ENCODE data around the gene RNF213.
"Not testable (repeated sequence)": the region's sequence is repeated elsewhere in the genome, so short reads cannot be mapped to it uniquely, and the experiment has no call there.

RNF213 gene

DNA sequence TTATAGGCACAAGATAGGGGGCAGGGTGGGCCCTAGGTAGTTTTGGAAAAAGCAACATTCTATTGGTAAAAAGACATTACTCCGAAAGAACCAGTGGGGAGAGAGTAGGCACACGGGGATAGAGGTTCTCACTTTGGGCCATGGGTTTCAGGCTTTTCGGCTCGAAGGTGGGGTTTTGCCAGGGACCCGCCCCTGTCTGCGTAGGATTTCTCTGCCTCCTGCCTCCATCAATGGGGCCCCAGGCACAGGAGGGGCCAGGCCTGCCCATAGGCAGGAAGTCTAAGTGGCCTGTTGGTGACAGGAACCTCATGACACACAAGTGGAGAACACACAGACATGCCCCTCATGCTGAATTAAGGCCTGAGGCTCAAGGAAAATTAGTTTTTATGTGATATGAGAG, 57.5 kb downstream of the RNF213 start:
- no peak for DNase-seq (ENCODE audit: low read depth)

DNA sequence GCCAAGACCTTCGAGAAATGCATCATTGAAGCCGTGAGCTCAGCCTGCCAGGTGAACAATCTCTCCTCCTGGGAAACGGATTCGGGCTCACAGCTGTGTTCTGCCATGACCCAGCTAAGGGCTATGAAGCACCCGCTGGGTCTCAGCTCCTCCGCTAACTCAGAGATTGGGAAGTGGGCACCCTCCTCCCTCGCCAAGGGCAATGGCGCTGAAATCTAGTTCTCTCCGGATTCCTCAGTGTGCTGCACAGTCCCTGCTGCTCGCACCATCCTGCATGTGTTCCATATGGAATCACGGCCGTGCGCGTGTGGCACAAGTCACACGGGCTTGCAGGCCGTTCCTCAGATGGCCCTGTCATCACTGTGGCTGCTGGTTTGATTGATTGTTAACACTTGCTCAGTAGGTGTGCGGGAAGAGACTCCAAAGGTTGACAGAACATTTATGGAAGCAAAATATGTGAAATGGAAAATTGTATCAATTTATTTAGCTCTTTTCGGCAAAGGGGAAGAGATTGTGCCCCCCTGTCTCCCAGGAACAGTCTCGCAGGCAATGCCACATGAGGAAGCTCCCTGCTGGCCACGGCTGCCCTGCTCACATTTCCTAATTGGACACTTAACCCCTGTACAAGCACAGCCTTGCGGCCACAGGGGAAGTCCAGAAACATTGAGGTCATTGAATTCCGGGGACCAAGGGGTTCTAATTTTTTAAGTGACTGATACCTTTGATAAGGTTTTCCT, 58.8 kb downstream of the RNF213 start:
- no peak for DNase-seq (ENCODE audit: low read depth)

DNA sequence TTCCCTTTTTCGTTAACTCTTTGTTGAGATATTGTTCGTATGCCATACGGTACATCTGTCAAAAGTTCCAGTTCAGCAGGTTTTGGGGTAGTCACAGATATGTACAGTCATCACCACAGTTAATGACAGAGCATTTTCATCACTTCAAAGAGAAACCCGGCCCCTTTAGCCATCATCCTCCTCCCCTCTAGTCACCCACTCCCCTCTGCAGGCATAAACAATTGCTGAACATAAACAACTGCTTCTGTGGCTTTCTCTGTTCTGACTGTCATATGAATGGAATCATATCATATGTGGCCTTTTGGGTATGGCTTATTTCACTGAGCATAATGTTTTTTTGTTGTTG, 59.3 kb downstream of the RNF213 start:
- no peak for DNase-seq (ENCODE audit: low read depth)

DNA sequence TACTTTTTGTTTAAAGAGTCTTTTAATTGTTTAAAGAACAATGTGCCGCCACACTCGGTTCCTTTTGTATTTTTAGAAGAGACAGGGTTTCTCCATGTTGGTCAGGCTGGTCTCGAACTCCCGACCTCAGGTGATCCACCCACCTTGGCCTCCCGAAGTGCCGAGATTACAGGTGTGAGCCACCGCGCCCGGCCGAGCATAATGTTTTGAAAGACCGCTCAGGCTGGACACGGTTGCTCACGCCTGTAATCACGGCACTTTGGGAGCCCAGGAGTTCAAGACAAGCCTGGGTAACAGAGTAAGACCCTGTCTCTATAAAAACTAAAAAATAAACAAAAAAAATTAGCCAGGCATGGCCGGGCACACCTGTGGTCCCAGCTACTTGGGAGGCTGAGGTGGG, 59.8 kb downstream of the RNF213 start:
- no peak for DNase-seq (ENCODE audit: low read depth)

DNA sequence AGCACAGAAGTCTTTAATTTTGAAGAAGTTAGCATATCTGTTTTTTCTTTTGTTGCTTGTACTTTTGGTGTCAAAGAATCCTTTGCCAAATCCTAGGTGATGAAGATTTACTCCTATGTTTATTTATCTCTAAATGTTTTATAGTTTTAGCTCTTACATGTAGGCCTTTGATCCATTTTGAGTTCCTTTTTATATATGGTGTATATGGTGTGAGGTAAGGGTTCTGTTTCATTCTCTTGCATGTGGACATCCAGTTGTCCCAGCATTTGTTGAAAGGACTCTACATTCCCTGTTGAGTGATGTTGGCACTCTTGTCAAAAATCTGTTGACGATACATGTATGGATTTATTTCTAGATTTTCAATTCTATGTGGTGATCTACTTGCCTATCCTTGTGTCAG, 62.2 kb downstream of the RNF213 start:
- DNase-seq (ENCODE audit: low read depth): no peak

DNA sequence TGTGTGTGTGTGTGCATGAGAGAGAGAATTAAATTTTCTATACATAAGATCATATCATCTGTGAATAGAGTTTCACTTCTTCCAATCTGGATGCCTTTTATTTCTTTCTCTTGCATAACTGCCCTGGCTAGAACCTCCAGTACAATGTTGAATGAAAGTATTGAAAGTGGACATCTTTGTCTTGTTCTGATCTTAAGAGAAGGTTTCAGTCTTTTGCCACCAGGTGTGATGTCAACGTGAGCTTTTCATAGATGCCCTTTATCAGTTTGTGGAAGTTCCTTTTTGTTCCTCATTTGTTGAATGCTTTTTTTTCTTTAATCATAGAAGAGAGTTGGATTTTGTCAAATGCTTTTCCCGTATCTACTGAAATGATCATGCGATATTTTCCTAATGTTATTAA, 63.3 kb downstream of the RNF213 start:
- no peak for DNase-seq (ENCODE audit: low read depth)

DNA sequence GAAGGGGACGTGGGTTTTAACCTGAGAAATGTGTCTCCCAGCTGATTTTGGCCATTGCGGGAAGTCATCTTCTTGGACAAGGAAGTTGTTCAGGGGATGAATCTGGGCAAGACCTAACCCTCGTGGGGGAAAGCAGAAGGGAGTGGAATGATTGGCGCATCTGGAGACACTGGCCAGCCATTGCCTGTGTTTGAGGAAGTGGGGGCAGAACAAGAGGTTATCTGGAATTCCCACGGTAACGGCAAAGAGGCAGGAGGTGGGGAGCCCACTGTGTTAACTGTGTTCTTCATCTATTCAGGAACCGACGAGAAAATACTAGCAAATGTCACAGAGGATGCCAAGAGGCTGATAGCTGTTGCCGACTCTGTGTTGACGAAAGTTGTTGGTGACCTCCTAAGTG, 66.9 kb downstream of the RNF213 start:
- no peak for DNase-seq (ENCODE audit: low read depth)

DNA sequence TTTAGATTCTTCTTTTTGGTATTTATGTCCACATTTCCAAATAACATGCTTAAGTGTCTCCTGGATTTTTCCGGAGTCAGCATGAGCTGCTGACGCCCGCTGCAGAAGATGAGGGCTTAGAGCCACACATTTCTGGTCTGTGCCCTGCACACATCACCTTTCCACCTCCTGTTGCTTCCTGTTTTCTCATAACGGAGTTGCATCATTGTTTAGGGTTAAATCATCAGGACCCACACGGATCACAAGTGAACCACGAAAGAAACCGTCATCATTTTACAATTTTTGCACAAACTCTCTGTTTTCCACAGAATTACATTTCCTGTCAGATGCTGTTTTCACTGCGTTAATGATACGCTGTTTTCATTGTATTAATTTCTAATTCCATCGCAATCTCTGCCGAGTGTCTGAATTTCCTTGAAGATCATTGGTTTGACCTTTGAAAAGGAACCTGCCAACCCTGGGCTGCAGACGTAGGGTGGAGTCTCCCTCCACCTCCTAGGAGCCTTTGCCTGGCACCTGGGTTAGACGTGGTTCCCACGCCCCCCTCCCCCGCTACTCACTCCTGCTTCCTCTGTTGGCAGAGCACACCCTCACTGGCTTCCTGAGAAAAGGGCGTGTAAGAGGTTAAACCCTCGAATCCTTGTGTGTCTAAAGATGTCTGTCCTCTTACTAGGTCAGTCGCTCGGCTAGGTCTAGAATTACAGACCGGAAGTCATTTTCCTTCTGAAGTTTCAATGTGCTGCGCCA, 68.2 kb downstream of the RNF213 start:
- DNase-seq (ENCODE audit: low read depth): no peak

DNA sequence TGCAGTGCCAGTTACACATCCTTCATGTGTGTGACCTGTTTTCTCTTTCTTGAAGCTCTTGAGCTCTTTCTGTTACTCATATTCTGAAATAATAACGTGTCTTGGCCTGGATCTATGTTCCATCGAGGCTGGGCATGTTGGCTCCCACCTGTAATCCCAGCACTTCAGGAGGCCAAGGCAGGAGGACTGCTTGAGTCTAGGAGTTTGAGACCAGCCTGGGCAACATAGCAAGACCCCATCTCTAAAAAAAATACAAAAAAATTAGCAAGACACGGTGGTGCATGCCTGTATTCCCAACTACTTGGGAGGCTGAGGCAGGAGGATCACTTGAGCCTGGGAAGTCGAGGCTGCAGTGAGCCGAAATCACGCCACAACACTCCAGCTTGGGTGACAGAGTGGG, 68.8 kb downstream of the RNF213 start:
- not testable (repeated sequence) for DNase-seq (ENCODE audit: low read depth)

DNA sequence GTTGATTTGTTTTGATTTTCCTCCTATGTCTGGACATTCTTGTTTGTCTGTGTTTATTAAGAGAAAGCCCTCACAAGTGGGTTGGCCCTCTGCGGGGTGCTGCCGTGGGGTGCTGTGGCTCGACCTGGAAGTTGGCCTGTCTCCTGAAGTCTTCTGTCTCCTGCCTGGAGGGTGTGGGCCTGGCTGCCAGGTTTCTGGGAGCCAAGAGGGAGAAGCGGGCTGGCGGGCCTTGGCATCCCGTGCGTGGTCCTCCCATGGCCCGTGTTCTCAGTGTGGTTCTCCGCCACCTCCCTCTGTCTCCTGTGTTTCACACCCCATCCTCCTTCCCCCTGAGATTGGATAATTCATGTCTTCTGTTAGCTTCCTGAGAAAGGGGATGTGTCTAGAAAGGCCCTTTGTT, 69.6 kb downstream of the RNF213 start:
- no peak for DNase-seq (ENCODE audit: low read depth)

DNA sequence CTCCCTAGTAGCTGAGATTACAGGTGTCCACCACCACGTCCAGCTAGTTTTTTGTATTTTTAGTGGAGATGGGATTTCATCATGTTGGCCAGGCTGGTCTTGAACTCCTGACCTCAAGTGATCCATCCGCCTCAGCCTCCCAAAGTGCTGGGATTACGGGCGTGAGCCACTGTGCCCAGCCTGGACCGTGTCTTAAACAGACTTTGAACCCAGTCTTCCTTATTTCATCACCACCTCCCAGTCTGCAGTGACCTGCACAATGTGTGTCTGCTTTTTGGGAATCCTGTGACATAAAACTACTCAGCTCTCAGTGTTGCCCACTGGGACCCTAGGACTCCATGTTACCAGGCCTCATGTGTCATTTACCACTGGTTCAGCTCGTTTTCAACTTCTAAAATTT, 70.3 kb downstream of the RNF213 start:
- DNase-seq (ENCODE audit: low read depth): not testable (repeated sequence)

DNA sequence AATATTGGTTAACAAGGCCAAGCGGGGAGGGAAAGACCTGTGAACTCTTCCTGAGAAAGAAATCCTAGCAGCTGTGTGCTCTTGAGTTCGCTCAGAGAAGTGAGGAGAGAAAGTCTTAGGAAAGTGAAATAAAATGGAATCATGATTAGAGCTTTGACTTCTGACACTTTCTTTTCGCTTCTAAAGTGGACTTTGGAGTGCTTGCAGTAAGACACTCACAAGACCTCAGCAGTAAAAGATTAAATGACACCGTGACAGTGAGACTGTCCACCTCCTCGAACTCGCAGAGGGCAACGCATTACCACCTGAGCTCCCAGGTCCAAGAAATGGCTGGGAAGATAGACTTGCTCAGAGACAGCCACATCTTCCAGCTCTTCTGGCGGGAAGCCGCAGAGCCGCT, 71.2 kb downstream of the RNF213 start:
- DNase-seq (ENCODE audit: low read depth): no peak

DNA sequence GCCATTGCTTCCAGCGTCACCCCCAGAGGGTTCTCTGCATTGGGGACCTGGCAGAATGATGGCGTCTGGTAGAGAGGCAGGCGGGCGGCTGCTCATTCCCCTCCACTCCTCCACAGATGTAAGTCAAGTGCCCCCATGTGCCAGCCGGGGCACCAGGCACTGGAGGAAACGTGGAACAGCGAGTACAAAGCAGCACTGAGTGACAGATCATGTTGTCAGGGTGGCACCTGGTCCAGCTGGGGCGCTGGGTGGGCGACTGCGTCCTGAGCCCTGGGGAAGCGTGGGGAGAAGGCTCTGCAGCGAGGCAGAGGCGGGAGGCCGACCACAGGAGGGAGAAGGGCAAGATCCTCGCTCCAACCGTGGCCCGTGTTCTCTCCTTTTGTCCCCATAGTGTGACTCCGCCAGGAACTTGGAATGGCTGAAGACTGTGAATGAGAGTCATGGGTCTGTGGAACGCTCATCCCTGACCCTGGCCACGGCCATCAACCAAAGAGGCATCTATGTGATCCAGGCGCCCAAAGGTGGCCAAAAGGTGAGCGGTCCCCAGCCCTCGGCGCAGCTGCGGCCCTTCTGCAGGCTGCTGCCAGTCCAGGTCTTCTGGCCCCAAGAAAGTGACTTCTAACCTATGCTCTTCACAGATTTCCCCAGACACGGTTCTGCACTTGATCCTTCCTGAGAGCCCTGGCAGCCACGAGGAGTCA, 76.7 kb downstream of the RNF213 start:
- no peak for DNase-seq (ENCODE audit: low read depth)

DNA sequence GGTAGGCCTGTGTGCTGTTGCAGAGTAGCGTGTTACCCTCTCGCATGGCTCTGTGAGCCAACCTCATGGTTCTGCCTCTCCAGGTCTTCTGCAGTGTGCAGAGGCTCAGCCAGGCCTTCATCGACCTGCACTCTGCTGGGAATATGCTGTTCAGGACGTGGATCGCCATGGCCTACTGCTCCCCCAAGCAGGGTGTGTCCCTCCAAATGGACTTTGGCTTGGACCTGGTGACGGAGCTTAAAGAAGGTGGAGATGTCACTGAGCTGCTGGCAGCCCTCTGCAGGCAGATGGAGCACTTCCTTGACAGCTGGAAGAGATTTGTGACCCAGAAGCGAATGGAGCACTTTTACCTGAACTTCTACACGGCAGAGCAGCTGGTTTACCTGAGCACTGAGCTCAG, 78.5 kb downstream of the RNF213 start:
- no peak for DNase-seq (ENCODE audit: low read depth)

DNA sequence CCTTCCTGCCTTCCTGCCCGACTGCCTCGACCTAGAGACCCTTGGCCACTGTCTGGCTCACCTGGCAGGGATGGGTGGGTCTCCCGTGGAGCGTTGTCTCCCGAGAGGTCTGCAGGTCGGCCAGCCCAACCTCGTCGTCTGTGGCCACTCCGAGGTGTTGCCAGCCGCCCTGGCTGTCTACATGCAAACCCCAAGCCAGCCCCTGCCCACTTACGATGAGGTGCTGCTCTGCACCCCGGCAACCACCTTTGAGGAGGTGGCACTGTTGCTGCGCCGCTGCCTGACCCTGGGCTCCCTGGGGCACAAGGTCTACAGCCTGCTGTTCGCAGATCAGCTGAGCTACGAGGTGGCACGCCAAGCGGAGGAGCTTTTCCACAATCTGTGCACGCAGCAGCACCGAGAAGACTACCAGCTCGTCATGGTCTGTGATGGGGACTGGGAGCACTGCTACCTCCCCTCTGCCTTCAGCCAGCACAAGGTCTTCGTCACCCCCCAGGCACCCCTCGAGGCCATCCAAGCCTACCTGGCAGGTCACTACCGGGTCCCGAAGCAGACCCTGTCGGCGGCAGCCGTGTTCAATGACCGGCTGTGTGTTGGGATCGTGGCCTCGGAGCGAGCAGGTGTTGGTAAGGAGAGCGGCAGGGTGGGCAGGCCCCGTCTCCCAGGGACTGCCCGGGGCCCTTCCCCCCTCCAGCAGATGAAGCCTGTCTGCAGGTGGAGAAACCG, 79.2 kb downstream of the RNF213 start:
- no peak for DNase-seq (ENCODE audit: low read depth)

DNA sequence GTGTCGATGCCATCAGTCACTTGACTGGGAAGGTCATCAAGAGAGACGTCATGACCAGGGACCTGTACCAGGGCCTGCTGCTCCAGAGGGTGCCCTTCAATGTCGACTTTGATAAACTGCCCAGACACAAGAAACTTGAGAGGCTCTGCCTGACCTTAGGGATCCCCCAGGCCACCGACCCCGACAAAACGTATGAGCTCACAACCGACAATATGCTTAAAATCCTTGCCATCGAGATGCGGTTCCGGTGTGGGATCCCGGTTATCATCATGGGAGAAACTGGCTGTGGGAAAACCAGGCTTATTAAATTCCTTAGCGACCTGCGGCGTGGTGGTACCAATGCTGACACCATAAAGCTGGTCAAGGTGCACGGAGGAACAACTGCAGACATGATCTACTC, 84.7 kb downstream of the RNF213 start:
- DNase-seq (ENCODE audit: low read depth): no peak

DNA sequence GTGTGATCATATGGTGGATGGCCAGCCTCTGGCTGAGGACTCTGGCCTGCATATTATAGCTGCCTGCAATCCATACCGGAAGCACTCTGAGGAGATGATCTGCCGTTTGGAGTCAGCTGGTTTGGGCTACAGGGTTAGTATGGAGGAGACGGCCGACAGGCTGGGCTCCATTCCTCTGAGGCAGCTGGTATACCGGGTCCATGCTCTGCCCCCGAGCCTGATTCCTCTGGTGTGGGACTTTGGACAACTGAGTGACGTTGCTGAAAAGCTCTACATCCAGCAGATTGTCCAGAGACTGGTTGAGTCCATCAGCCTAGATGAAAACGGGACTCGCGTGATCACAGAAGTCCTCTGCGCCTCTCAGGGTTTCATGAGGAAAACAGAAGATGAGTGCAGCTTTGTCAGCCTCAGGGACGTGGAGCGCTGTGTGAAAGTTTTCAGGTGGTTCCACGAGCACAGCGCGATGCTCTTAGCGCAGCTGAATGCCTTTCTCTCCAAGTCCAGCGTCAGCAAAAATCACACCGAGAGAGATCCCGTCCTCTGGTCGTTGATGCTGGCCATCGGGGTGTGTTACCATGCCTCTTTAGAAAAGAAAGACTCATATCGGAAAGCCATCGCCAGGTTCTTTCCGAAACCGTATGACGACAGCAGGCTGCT, 85.3 kb downstream of the RNF213 start:
- no peak for DNase-seq (ENCODE audit: low read depth)

DNA sequence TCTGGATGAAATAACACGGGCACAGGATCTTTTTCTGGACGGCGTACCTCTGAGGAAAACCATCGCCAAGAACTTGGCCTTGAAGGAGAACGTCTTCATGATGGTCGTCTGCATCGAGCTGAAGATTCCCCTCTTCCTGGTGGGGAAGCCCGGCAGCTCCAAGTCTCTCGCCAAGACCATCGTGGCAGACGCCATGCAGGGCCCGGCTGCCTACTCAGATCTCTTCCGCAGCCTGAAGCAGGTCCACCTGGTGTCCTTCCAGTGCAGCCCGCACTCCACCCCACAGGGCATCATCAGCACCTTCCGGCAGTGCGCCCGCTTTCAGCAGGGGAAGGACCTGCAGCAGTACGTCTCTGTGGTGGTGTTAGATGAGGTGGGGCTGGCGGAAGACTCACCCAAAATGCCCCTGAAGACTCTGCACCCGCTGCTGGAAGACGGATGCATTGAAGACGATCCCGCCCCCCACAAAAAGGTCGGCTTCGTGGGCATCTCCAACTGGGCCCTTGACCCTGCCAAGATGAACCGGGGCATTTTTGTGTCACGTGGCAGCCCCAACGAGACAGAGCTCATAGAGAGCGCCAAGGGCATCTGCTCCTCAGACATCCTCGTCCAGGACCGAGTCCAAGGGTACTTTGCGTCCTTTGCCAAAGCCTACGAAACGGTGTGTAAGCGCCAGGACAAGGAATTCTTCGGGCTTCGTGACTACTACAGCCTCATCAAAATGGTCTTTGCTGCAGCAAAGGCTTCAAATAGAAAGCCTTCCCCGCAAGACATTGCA, 86.0 kb downstream of the RNF213 start:
- no peak for DNase-seq (ENCODE audit: low read depth)

DNA sequence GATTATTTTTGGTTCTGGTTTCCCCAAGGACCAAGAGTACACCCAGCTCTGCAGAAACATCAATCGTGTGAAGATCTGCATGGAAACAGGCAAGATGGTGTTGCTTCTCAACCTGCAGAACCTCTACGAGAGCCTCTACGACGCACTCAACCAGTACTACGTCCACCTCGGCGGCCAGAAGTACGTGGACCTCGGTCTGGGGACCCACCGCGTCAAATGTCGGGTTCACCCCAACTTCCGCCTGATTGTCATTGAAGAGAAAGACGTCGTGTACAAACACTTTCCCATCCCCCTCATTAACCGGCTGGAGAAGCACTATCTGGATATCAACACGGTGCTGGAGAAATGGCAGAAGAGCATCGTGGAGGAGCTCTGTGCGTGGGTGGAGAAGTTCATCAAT, 86.9 kb downstream of the RNF213 start:
- DNase-seq (ENCODE audit: low read depth): no peak

DNA sequence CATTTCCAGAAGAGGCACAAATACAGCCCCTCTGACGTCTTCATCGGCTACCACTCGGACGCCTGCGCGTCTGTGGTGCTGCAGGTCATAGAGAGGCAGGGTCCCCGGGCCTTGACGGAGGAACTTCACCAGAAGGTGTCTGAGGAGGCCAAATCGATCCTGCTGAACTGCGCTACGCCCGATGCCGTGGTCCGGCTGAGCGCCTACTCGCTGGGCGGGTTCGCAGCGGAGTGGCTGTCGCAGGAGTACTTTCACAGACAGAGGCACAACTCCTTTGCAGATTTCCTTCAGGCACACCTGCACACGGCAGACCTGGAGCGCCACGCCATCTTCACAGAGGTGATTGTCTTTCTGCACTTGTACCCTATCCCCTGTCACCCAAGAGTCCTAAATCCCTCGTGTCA, 87.3 kb downstream of the RNF213 start:
- DNase-seq (ENCODE audit: low read depth): no peak

DNA sequence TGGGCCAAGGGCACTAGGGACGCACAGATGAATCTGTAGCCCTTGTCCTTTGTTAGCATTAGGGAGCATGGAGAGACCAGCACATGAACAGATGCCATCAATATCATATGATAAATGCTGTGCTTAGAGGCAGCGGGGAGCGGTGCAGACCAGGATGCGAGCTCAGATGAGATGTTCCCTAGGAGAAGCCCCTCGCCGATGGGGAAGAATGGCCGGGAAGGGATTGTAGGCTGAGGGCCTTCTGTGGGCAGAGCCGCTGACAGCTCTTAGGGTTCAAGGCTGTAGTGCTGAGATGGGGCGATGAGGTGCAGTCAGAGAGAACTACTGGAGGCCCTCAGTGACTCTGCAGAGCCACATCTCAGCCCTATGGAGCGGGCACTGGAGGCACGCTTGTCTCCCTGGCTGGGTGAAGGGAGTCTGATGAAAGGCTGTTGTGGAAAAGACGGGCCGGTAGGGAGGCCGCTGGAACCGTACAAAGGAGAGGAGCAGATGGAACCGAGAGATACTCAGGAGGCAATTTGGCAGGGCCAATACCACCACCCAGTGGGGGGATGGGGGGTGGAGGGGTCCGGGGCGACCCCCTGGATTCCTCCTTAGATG, 88.0 kb downstream of the RNF213 start:
- no peak for DNase-seq (ENCODE audit: low read depth)

All from T follicular helper cell (primary cell).